Bronchial epithelial cell (primary cell): Measurements from ENCODE around the gene TMEM106B. TPM values are rescaled to one million over a fixed set of nuclear protein-coding genes. Genes with fewer than 3 reads are reported as not detected.

Experiments
- DNase-seq: peaks from one replicate; pipeline ENCODE4 v3.0.0-alpha.2; 2010; ENCODE audit warnings: low read depth
- FAIRE-seq: peaks from 2 replicates; lab custom pipeline; 2011; peaks lifted over from hg19 to GRCh38; lab: Jason Lieb, UNC
- H3K27me3 ChIP-seq: 2 replicates; pipeline ENCODE4 v1.5.1; 2011; ENCODE audit warnings: low read length; ENCODE audit not compliant: control insufficient read depth, insufficient read depth
- H3K36me3 ChIP-seq: 2 replicates; pipeline ENCODE4 v1.5.1; 2011; ENCODE audit warnings: low read length; ENCODE audit not compliant: control insufficient read depth, insufficient read depth
- H3K4me3 ChIP-seq: 2 replicates; pipeline ENCODE4 v1.5.1; 2011; ENCODE audit warnings: mild to moderate bottlenecking, low read depth, low read length, control low read depth
- total RNA-seq: library from RNA; depleted of rRNA; stranded (reverse); fragments of >200 nt; gene quantifications from 2 replicates; pipeline ENCODE4 v1.2.1, GENCODE V29; 2014
- TF ChIP-seq, protein P1 (sequence below): IDR thresholded peaks from 2 replicates; pipeline ENCODE4 v1.5.1; 2011; ENCODE audit warnings: mild to moderate bottlenecking, moderate library complexity, low read length, control low read depth, inconsistent platforms; ENCODE audit not compliant: insufficient read depth, severe bottlenecking

Gene TMEM106B
- total RNA-seq, 1 donor from 2014 or later, result 39.5 TPM

DNA sequence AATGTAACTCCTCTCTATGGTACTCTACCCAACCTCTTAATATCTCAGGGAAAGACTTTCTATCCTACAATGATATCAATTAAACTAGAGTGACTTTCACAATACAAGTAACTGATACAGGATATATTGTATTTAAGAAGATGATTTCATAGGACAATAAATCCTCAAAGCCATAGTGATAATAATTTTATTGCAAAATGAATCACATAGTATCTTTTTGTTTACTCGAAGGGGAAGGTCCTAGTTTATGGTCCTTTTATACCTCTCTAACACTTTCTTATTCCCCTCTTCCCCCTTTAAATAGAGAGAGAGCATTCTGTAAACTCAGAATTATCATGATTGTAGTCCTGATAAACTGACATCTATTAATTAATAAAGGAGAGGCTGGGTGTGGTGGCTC, 56.4 kb downstream of the TMEM106B start:
- no peaks in the 10 kb centered on the region for H3K36me3 ChIP-seq
- FAIRE-seq (no peak), DNase-seq (no peak)
- TF ChIP-seq, protein P1, sequence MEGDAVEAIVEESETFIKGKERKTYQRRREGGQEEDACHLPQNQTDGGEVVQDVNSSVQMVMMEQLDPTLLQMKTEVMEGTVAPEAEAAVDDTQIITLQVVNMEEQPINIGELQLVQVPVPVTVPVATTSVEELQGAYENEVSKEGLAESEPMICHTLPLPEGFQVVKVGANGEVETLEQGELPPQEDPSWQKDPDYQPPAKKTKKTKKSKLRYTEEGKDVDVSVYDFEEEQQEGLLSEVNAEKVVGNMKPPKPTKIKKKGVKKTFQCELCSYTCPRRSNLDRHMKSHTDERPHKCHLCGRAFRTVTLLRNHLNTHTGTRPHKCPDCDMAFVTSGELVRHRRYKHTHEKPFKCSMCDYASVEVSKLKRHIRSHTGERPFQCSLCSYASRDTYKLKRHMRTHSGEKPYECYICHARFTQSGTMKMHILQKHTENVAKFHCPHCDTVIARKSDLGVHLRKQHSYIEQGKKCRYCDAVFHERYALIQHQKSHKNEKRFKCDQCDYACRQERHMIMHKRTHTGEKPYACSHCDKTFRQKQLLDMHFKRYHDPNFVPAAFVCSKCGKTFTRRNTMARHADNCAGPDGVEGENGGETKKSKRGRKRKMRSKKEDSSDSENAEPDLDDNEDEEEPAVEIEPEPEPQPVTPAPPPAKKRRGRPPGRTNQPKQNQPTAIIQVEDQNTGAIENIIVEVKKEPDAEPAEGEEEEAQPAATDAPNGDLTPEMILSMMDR, result no peak
- no peaks in the 10 kb centered on the region for H3K27me3 ChIP-seq
- H3K4me3 ChIP-seq, result no peak overlapping the region

DNA sequence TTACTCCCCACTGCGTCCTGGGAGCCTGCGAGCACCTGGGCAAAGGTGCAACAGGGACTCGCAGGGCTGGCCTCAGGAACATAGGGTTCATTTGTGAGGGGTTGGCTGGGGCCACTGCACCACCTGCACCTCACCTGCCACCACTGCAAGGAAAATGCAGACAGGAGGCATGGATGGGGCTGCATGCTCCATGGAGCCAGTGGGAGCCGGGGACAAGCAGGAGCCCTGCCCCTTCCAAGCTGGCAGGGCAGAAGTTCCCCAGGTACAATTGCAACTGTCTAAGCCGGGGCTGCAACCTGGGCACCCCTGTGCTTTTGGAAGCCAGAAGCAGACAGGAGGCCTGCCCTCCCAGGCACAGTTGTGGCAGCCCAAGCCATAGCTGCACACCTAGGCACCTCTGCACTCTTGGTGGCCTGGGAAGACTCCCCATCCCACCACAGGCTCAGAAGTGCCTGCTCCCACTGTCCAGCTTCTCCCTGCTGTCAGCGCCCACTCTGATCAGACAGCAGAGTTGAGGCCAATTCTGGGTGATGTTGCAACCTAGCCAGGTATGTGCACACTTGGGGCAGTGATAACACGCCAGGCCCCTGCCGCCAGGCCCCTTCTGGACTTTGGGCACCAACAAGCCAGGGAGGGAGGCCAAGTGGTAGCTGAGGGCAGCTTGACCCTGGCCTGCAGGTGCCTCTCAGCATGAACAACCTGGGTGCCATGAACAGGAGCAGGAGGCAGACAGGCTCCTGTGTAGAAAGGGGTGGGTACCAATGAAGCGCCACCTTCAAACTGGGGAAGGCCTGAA, 58.2 kb downstream of the TMEM106B start:
- Histone ChIP-seq H3K36me3 (no peaks in the 10 kb centered on the region), H3K4me3 (no peak overlapping the region), H3K27me3 (no peaks in the 10 kb centered on the region)
- no peak for FAIRE-seq
- no peak for DNase-seq
- TF ChIP-seq, protein P1, result no peak

DNA sequence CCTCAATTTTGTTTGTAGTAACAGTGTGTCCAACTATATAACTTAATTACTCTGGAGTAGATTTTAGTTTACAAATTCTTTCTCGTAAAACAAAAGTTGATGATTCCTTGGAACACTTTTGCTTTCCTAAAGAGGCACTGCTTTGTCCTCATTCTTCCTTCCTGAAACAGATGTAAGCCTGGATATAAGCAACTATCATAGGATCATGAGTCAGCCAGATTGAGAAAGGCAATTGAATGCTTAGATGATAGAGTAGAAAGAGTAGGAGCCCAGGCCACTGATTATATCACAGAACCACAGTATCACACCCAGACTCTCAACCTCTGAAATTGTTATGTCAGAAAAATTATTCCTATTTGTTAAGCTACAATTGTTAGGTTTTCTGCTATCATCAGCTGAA, 69.9 kb downstream of the TMEM106B start:
- TF ChIP-seq, protein P1, result no peak
- no peaks in the 10 kb centered on the region for H3K36me3 ChIP-seq
- peak; percentile 47 for DNase-seq
- no peak for FAIRE-seq
- no peaks in the 10 kb centered on the region for H3K27me3 ChIP-seq
- no peak overlapping the region for H3K4me3 ChIP-seq

DNA sequence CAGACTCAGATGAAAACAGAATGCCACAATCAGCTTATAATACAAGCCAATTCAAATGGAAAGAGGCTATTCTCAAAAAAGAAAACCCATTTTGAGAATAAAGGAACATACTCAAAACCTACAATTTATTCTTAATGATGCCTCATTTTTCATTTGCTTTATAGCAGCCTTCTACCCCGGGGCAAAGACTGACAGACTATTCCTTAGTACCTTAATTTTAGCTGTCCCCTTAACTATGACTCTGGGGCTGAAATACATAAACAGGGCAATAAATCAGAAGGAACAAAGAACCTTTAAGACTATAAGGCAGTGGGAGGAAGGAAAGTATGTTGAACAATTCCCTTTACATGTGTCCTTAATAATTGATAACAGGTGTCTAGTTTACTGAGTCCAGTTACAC, 76.8 kb downstream of the TMEM106B start:
- TF ChIP-seq, protein P1, result no peak
- DNase-seq, result no peak

DNA sequence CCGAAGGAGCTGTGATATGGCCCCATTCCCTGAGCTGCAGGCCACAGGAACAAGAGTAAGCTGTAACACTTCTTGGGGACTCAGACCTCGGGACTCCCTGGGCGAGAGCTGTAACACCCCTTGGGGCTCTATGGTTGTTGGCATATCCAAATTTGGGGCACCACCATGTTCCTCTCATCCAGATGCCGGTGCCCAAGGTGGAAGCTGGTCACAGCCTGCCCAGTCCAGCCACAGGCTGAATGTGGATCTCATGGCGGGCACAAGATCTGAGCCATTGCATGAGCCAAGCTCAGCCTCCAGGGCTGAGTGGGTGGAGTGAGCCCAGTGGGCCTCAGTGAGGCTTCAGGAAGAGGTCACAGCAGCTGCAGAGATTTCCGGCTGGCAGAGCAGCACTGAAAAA, 78.9 kb downstream of the TMEM106B start:
- Histone ChIP-seq H3K27me3 (no peaks in the 10 kb centered on the region), H3K36me3 (no peaks in the 10 kb centered on the region), H3K4me3 (no peak overlapping the region)
- TF ChIP-seq, protein P1, result no peak
- no peak for FAIRE-seq
- no peak for DNase-seq

More for the DNA sequence above, 76.8 kb downstream of the TMEM106B start:
- FAIRE-seq, result no peak
- H3K4me3 ChIP-seq, result no peak overlapping the region
- no peaks in the 10 kb centered on the region for H3K36me3 ChIP-seq
- no peaks in the 10 kb centered on the region for H3K27me3 ChIP-seq

DNA sequence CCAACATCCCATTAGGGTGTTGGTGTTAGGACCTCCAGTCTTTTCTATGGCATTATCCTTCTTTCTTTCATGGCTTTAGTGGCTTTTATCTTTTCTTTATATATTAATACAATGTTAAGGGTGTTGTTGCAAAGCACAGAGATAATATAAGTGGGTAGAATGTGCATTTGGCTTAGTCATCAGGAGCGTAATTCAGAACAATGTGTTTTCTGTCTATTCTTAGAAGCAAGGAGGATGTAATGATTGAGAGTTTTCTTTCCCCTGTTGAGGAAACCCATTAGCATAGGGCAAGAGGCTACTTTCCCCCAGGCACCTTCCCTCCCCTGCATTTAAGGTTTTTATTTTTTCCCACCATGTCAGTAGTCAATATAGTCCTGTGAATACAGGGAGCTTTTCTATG, 79.7 kb downstream of the TMEM106B start:
- H3K4me3 ChIP-seq, result no peak overlapping the region
- no peak for FAIRE-seq
- TF ChIP-seq, protein P1, result no peak
- DNase-seq, result no peak
- no peaks in the 10 kb centered on the region for H3K36me3 ChIP-seq
- no peaks in the 10 kb centered on the region for H3K27me3 ChIP-seq
